IMR-90 (cell line): ENCODE results near the gene GCK. TPM values are rescaled to one million over a fixed set of nuclear protein-coding genes. Genes with fewer than 3 reads are reported as not detected.

Experiments
- ATAC-seq: fragments of 200-7000 bp; cut with Tn5 transposase; 2 replicates; pipeline ENCODE4 v1.9.1; 2020; ENCODE audit warnings: low read depth, mild to moderate bottlenecking, moderate library complexity
- BruUV-seq: library from RNA; stranded (reverse); fragments of 400-500 nt; replicated peaks from 2 replicates; lab custom pipeline; 2021; lab: Mats Ljungman, UMichigan
- CTCF ChIA-PET: fragments of 300-600 bp; formaldehyde crosslinking; extraction: SDS; loops from one replicate; lab custom pipeline; 2021; ENCODE audit warnings: antibody characterized with exemption; lab: Yijun Ruan, JAX
- POLR2A ChIA-PET: fragments of 300-600 bp; sonication (Branson Sonifier 250); formaldehyde crosslinking; loops from one replicate; lab custom pipeline; 2022; ENCODE audit warnings: antibody characterized with exemption; ENCODE audit not compliant: unreplicated experiment; lab: Charles Lee
- DNase-seq: peaks from one replicate; pipeline ENCODE4 v3.0.0; 2013
- H2AFZ ChIP-seq: replicated peaks from 2 replicates; pipeline ENCODE3; 2013; ENCODE audit warnings: low read length, mild to moderate bottlenecking; ENCODE audit not compliant: poor library complexity
- H2AK5ac ChIP-seq: 2 replicates; pipeline ENCODE4 v1.6.1; 2013; ENCODE audit warnings: low read depth, low read length, inconsistent platforms
- H2AK9ac ChIP-seq: replicated peaks from 2 replicates; pipeline ENCODE3; 2013; ENCODE audit warnings: mild to moderate bottlenecking, low read depth, low read length, moderate library complexity; ENCODE audit not compliant: poor library complexity
- H2BK120ac ChIP-seq: 2 replicates; pipeline ENCODE4 v1.6.1; 2013; ENCODE audit warnings: low read depth, low read length, inconsistent platforms
- H2BK15ac ChIP-seq: 3 replicates; pipeline ENCODE4 v1.6.1; 2013; ENCODE audit warnings: low read depth, low read length, inconsistent platforms
- H2BK20ac ChIP-seq: 2 replicates; pipeline ENCODE4 v1.6.1; 2013; ENCODE audit warnings: low read depth, mild to moderate bottlenecking, inconsistent platforms, low read length, moderate library complexity
- H2BK5ac ChIP-seq: 2 replicates; pipeline ENCODE4 v1.6.1; 2013; ENCODE audit warnings: mild to moderate bottlenecking, low read depth, low read length, inconsistent platforms; ENCODE audit not compliant: poor library complexity, severe bottlenecking
- H3K14ac ChIP-seq: replicated peaks from 2 replicates; pipeline ENCODE4 v1.6.1; 2013; ENCODE audit warnings: low read depth, low read length, inconsistent platforms
- H3K18ac ChIP-seq: 2 replicates; pipeline ENCODE4 v1.6.1; 2013; ENCODE audit warnings: low read depth, low read length, control low read depth
- H3K23ac ChIP-seq: 2 replicates; pipeline ENCODE4 v1.6.1; 2013; ENCODE audit warnings: low read depth, low read length, inconsistent platforms
- H3K27ac ChIP-seq: 2 replicates; pipeline ENCODE4 v1.5.1; 2013; ENCODE audit warnings: mild to moderate bottlenecking, control low read depth, low read length; ENCODE audit not compliant: insufficient read depth
- H3K27me3 ChIP-seq: 2 replicates; pipeline ENCODE4 v1.6.1; 2013; ENCODE audit warnings: low read length; ENCODE audit not compliant: control insufficient read depth, insufficient read depth
- H3K36me3 ChIP-seq: 2 replicates; pipeline ENCODE4 v1.6.1; 2013; ENCODE audit warnings: low read length, mixed read lengths; ENCODE audit not compliant: control insufficient read depth, insufficient read depth
- H3K4ac ChIP-seq: 2 replicates; pipeline ENCODE4 v1.6.1; 2013; ENCODE audit warnings: low read depth, low read length, inconsistent platforms
- H3K4me1 ChIP-seq: 2 replicates; pipeline ENCODE4 v1.6.1; 2013; ENCODE audit warnings: low read length, mixed read lengths; ENCODE audit not compliant: control insufficient read depth, insufficient read depth
- H3K4me2 ChIP-seq: 2 replicates; pipeline ENCODE4 v1.6.1; 2013; ENCODE audit warnings: low read depth, mild to moderate bottlenecking, control low read depth, low read length, moderate library complexity
- H3K4me3 ChIP-seq: 2 replicates; pipeline ENCODE4 v1.5.1; 2013; ENCODE audit warnings: low read depth, mild to moderate bottlenecking, control low read depth, low read length, moderate library complexity; ENCODE audit not compliant: insufficient read depth
- H3K56ac ChIP-seq: 2 replicates; pipeline ENCODE4 v1.6.1; 2013; ENCODE audit warnings: low read length, inconsistent platforms; ENCODE audit not compliant: insufficient read depth; ENCODE audit errors: extremely low read depth
- H3K79me1 ChIP-seq, 2 experiments: 2 replicates each; pipeline ENCODE4 v1.6.1; 2013; ENCODE audit warnings: low read length in 2 of 2, inconsistent platforms in 1 of 2, low read depth in 1 of 2
- H3K9ac ChIP-seq: 2 replicates; pipeline ENCODE4 v1.6.1; 2013; ENCODE audit warnings: low read depth, low read length, control low read depth
- H3K9me1 ChIP-seq: 2 replicates; pipeline ENCODE4 v1.6.1; 2013; ENCODE audit warnings: low read length, inconsistent platforms; ENCODE audit not compliant: insufficient read depth
- H3K9me3 ChIP-seq: 2 replicates; pipeline ENCODE4 v1.6.1; 2013; ENCODE audit warnings: low read length; ENCODE audit not compliant: control insufficient read depth, insufficient read depth
- H4K20me1 ChIP-seq: 2 replicates; pipeline ENCODE4 v1.6.1; 2013; ENCODE audit warnings: low read length, inconsistent platforms; ENCODE audit not compliant: insufficient read depth
- H4K5ac ChIP-seq: 2 replicates; pipeline ENCODE4 v1.6.1; 2013; ENCODE audit warnings: mild to moderate bottlenecking, low read depth, low read length, control low read depth
- H4K8ac ChIP-seq, 2 experiments: 2 replicates each; pipeline ENCODE4 v1.6.1; 2013; ENCODE audit warnings: low read depth in 2 of 2, low read length in 2 of 2, control low read depth in 1 of 2, inconsistent platforms in 1 of 2
- H4K91ac ChIP-seq: 2 replicates; pipeline ENCODE4 v1.6.1; 2013; ENCODE audit warnings: low read depth, low read length, inconsistent platforms; ENCODE audit not compliant: insufficient read depth
- BHLHE40 ChIP-seq: fragments of 150-350 bp; IDR thresholded peaks from 2 replicates; pipeline ENCODE4 v1.6.1; 2016; ENCODE audit warnings: mild to moderate bottlenecking, low read depth, low read length
- CEBPB ChIP-seq: IDR thresholded peaks from 2 replicates; pipeline ENCODE4 v1.6.1; 2012; ENCODE audit warnings: low read depth, low read length, improper control_type of control experiment
- CHD1 ChIP-seq: IDR thresholded peaks from 2 replicates; pipeline ENCODE4 v1.6.1; 2012; ENCODE audit warnings: low read depth, low read length, improper control_type of control experiment
- CTCF ChIP-seq: conservative IDR thresholded peaks from 2 replicates; pipeline ENCODE4 v1.5.1; 2012; ENCODE audit warnings: mild to moderate bottlenecking, low read depth, low read length, improper control_type of control experiment
- ELK1 ChIP-seq: fragments of 150-350 bp; IDR thresholded peaks from 2 replicates; pipeline ENCODE4 v1.6.1; 2016; ENCODE audit warnings: low read depth, mild to moderate bottlenecking, low read length, moderate library complexity, borderline replicate concordance
- FOS ChIP-seq: fragments of 150-350 bp; IDR thresholded peaks from 2 replicates; pipeline ENCODE4 v1.6.1; 2016; ENCODE audit warnings: low read depth, low read length
- MAFK ChIP-seq: IDR thresholded peaks from 2 replicates; pipeline ENCODE4 v1.6.1; 2012; ENCODE audit warnings: low read depth, low read length, improper control_type of control experiment
- MAZ ChIP-seq: IDR thresholded peaks from 2 replicates; pipeline ENCODE4 v1.6.1; 2012; ENCODE audit warnings: low read depth, mild to moderate bottlenecking, low read length, improper control_type of control experiment, moderate library complexity, borderline replicate concordance
- MXI1 ChIP-seq: IDR thresholded peaks from 2 replicates; pipeline ENCODE4 v1.6.1; 2012; ENCODE audit warnings: low read depth, mild to moderate bottlenecking, low read length, moderate library complexity, borderline replicate concordance
- NFE2L2 ChIP-seq: fragments of 150-350 bp; IDR thresholded peaks from 2 replicates; pipeline ENCODE4 v1.6.1; 2016; ENCODE audit warnings: low read depth, mild to moderate bottlenecking, low read length
- POLR2A ChIP-seq: IDR thresholded peaks from 2 replicates; pipeline ENCODE4 v1.6.1; 2012; ENCODE audit warnings: mild to moderate bottlenecking, low read depth, low read length
- RAD21 ChIP-seq: IDR thresholded peaks from 2 replicates; pipeline ENCODE4 v1.6.1; 2012; ENCODE audit warnings: low read length, improper control_type of control experiment
- RCOR1 ChIP-seq: IDR thresholded peaks from 2 replicates; pipeline ENCODE4 v1.6.1; 2012; ENCODE audit warnings: mild to moderate bottlenecking, low read length, improper control_type of control experiment; ENCODE audit not compliant: insufficient replicate concordance
- RFX5 ChIP-seq: IDR thresholded peaks from 2 replicates; pipeline ENCODE4 v1.8.0; 2012; ENCODE audit warnings: low read depth, mild to moderate bottlenecking, low read length, moderate library complexity
- SMC3 ChIP-seq: fragments of 150-350 bp; IDR thresholded peaks from 2 replicates; pipeline ENCODE4 v1.6.1; 2016; ENCODE audit warnings: low read depth, mild to moderate bottlenecking, antibody characterized with exemption, low read length, moderate library complexity
- WGBS, 2 experiments: methylation state at CpG; one replicate each; pipeline versions ENCODE4 v1.1.5 to v1.1.7; 2013; ENCODE audit warnings: missing lambda C conversion rate in 2 of 2; ENCODE audit not compliant: insufficient read length in 1 of 2; ENCODE audit errors: extremely low coverage in 2 of 2; 5-methylcytosine and 5-hydroxymethylcytosine counted together
- dilution Hi-C: fragments of 300-500 bp; cut with HindIII; formaldehyde crosslinking; loops from one replicate; pipeline ENCODE4 v1.14.3; 2018; ENCODE audit warnings: low sequenced_read_pairs; ENCODE audit not compliant: unreplicated experiment
- in situ Hi-C: fragments of 300-500 bp; cut with MboI; formaldehyde crosslinking; loops from 3 replicates; pipeline ENCODE4 v1.14.3; 2019; ENCODE audit warnings: low sequenced_read_pairs, inconsistent platforms, mixed read lengths
- intact Hi-C: fragments of 100-400 bp; cut with micrococcal nuclease; formaldehyde crosslinking; loops from 2 replicates; pipeline ENCODE4 v1.10.0; 2022
- polyA plus RNA-seq, 3 experiments: library from polyadenylated mRNA; depleted of rRNA; stranded (reverse); fragments of >200 nt; gene quantifications; 2 replicates each; pipeline ENCODE4 v1.2.3, GENCODE V29; 2012; ENCODE audit warnings: low replicate concordance in 1 of 3
- total RNA-seq: library from RNA; depleted of rRNA; stranded (reverse); fragments of >200 nt; gene quantifications from 2 replicates; pipeline ENCODE4 v1.2.3, GENCODE V29; 2012

The GCK gene
- total and polyA plus RNA-seq, 2 of the 4 experiments (the other 2 are of a cell fraction) = 0.14 to 0.18 TPM

- no peak overlapping the region for H3K4me2 ChIP-seq
- ChIA-PET CTCF (no interaction called here), POLR2A (no interaction called here)
- no peaks in the 10 kb centered on the region for H3K9me3 ChIP-seq
- TF ChIP-seq MXI1 = no peak
- TF ChIP-seq CHD1 = no peak
- no peak for TF ChIP-seq SMC3
- no peak for TF ChIP-seq POLR2A
- TF ChIP-seq MAFK = no peak
- TF ChIP-seq MAZ = no peak
- no peak for TF ChIP-seq ELK1
- TF ChIP-seq RCOR1 = no peak
- no peak for TF ChIP-seq RAD21
- TF ChIP-seq NFE2L2 = no peak
- TF ChIP-seq RFX5 = no peak
- TF ChIP-seq CEBPB = no peak
- no peak for TF ChIP-seq FOS
- no peak for TF ChIP-seq CTCF
- TF ChIP-seq BHLHE40 = no peak
- no peak overlapping the region for H2BK15ac ChIP-seq
- H2AK9ac ChIP-seq = no peak overlapping the region
- no peak overlapping the region for H2AFZ ChIP-seq
- WGBS, 2 experiments = 100% methylated on average over 2 of the region's 7 CpGs; no CpG with 5 or more reads in 1 of the 2 experiments
- ATAC-seq (no peak), DNase-seq (no peak)
- H3K56ac ChIP-seq = no peak overlapping the region
- no peak overlapping the region for H3K4ac ChIP-seq
- no peaks in the 10 kb centered on the region for H3K4me1 ChIP-seq
- H3K27me3 ChIP-seq = peaks cover 17% of the 10 kb centered on the region
- no peak overlapping the region for H3K23ac ChIP-seq
- no peak overlapping the region for H3K9ac ChIP-seq
- no peak overlapping the region for H3K4me3 ChIP-seq
- intact Hi-C loops = no loop called here
- no peak overlapping the region for H2BK120ac ChIP-seq
- H2BK20ac ChIP-seq = no peak overlapping the region
- H3K14ac ChIP-seq = no peak overlapping the region
- no peak overlapping the region for H3K27ac ChIP-seq
- H3K18ac ChIP-seq = no peak overlapping the region
- no peaks in the 10 kb centered on the region for H4K20me1 ChIP-seq
- no peaks in the 10 kb centered on the region for H3K9me1 ChIP-seq
- H3K79me1 ChIP-seq = no peaks in the 10 kb centered on the region
- dilution Hi-C loops = no loop called here
- no peak overlapping the region for H4K8ac ChIP-seq
- no peak overlapping the region for H4K5ac ChIP-seq
- in situ Hi-C loops = loop anchor here (10.0 kb wide), 1 partner anchor 68 kb away; the partner anchor contains the start of gene POLD2
- no TSS peak for BruUV-seq
- no peak overlapping the region for H4K91ac ChIP-seq
- H3K36me3 ChIP-seq = no peaks in the 10 kb centered on the region
- H2AK5ac ChIP-seq = no peak overlapping the region
- H2BK5ac ChIP-seq = no peak overlapping the region
Measured at GRCh38 chr7:44193011-44193802, 4.0 kb upstream of the GCK start.
